Peyer's patch (tissue), 4 donors: ENCODE measurements around the gene LINGO4. TPM values are rescaled to one million over a fixed set of nuclear protein-coding genes. Genes with fewer than 3 reads are reported as not detected.
A peak's percentile ranks its signal among the peaks of the same experiment; 100 is the strongest.

Experiments
- DNase-seq, 3 donors: peaks; one replicate each; pipeline ENCODE4 v3.0.0-alpha.2; 2017 to 2019
- H3K27ac ChIP-seq, 4 donors: fragments of 200-600 bp; sonication (generic); one replicate each; pipeline ENCODE4 v1.5.1; 2016 to 2019
- H3K27me3 ChIP-seq, 2 donors: fragments of 200-600 bp; sonication (generic); one replicate each; pipeline ENCODE4 v1.5.1; 2019
- H3K36me3 ChIP-seq, 3 donors: fragments of 200-600 bp; sonication (generic); one replicate each; pipeline ENCODE4 v1.5.1; 2016 to 2019
- H3K4me1 ChIP-seq, 4 donors: fragments of 200-600 bp; sonication (generic); one replicate each; pipeline ENCODE4 v1.5.1; 2016 to 2019
- H3K4me3 ChIP-seq, 4 donors: fragments of 200-600 bp; sonication (generic); 1 replicate in 3 of 4; 2 replicates in 1 of 4; pipeline ENCODE4 v1.5.1; 2016 to 2019; ENCODE audit warnings: mild to moderate bottlenecking in 1 of 4
- H3K9me3 ChIP-seq, 4 donors: fragments of 200-600 bp; sonication (generic); one replicate each; pipeline ENCODE4 v1.5.1; 2016 to 2019; ENCODE audit warnings: mild to moderate bottlenecking in 1 of 4
- CTCF ChIP-seq, 6 experiments: fragments of 450-650 bp in 4 of 6; fragments of 200-600 bp in 2 of 6; sonication (generic) in 1 of 6; IDR thresholded peaks; one replicate each; pipeline ENCODE4 v1.5.1; 2017 to 2019; ENCODE audit warnings: antibody characterized with exemption in 6 of 6, mild to moderate bottlenecking in 3 of 6, moderate library complexity in 1 of 6
- POLR2A ChIP-seq, 2 donors: fragments of 450-650 bp; IDR thresholded peaks; one replicate each; pipeline ENCODE4 v1.5.1; 2017; ENCODE audit warnings: antibody characterized with exemption in 2 of 2, mild to moderate bottlenecking in 2 of 2, moderate library complexity in 2 of 2
- total RNA-seq, 4 donors: library from RNA; depleted of rRNA; stranded (reverse); fragments of >200 nt; gene quantifications; one replicate each; pipeline ENCODE4 v1.1.0, GENCODE V29; 2016

LINGO4 gene
- total RNA-seq, 4 donors from 2014 or later, result 1.0 to 1.3 (median 1.1) TPM; not detected in 1

DNA sequence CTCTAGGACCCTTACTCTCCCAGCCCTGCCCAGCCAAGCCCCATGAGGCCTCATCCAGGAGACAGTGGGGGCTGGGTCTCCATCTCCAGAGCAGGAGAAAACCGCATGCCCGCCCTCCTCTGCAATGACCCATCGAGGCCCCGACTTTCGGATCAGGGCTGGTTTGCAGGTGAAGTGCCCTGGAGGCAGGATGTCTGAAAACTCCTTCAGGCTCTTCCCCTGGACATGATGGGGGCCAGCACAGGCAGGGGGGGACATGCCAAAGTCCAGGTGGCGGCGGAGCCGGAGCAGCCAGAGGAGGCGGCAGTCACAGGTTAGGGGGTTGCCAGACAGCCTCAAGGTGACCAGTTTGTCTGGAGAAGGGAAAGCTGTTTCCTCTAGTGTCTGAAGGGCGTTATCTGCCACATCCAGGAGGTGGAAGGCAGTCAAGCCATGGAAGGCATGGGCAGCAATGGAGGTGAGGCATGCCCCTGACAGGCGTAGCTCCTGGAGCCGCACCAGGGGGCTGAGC, 3.9 kb downstream of the LINGO4 start:
- Histone ChIP-seq H3K4me3 (no peak overlapping the region), H3K27ac (no peak overlapping the region), H3K9me3 (no peaks in the 10 kb centered on the region), H3K36me3 (no peaks in the 10 kb centered on the region), H3K27me3 (no peaks in the 10 kb centered on the region), H3K4me1 (no peaks in the 10 kb centered on the region)
- DNase-seq, result no peak
- no peak for TF ChIP-seq POLR2A (IDR thresholded peaks at IDR 0.05)
- no peak for TF ChIP-seq CTCF (IDR thresholded peaks at IDR 0.05)

- TF ChIP-seq POLR2A (IDR thresholded peaks at IDR 0.05) (no peak), CTCF (IDR thresholded peaks at IDR 0.05) (no peak)
- H3K9me3 ChIP-seq, result no peaks in the 10 kb centered on the region
- no peak for DNase-seq
- H3K27ac ChIP-seq, result no peak overlapping the region
- H3K27me3 ChIP-seq, result no peaks in the 10 kb centered on the region
- no peaks in the 10 kb centered on the region for H3K4me1 ChIP-seq
- no peak overlapping the region for H3K4me3 ChIP-seq
- H3K36me3 ChIP-seq, result no peaks in the 10 kb centered on the region
Measured at GRCh38 chr1:151800830-151801229, 4.4 kb downstream of the LINGO4 start.

DNA sequence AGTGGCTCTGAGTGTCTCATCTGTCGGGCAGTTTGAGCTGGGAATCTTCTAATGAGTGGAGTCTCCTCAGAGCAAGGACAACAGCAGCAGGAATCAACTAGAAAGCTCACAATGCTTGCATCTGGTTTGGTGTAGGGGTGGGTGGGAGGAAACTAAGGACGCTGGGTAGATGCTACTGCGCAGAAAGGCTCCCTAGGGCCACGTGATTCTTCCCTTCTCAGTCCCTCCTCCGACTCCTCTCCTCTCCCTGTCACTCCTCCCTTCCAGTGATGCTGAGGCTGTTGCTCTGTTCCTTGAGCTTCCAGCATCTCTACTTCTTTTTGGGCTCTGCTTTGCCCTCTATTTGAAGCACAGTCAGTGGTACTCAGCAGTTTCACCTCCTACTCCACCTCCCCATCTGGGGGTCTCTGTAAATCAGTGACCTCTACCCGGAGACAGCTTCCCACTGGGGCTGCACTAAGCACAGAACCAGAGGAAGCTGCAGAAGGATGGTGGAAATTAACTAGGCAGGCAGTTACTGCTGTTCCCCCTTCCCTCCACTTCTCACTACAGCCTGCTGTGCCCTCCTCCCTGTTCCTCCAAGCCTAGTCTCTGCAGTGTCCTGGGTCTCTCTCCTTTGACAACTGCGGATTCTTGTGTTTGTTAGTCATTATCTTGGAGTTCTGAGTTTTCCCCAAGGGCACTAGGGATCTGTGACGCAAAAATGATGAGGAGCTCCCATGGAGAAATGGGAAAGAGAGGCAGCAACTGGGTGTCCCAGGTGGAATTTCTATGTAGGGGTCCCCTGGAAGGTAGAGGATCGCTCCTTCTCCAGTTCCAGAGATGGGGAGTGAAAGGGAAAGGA, 5.8 kb downstream of the LINGO4 start:
- no peak for DNase-seq
- Histone ChIP-seq H3K27ac (no peak overlapping the region), H3K4me3 (no peak overlapping the region), H3K4me1 (no peaks in the 10 kb centered on the region), H3K36me3 (no peaks in the 10 kb centered on the region), H3K9me3 (no peaks in the 10 kb centered on the region), H3K27me3 (no peaks in the 10 kb centered on the region)
- TF ChIP-seq POLR2A (IDR thresholded peaks at IDR 0.05), result no peak
- TF ChIP-seq CTCF (IDR thresholded peaks at IDR 0.05), result no peak

DNA sequence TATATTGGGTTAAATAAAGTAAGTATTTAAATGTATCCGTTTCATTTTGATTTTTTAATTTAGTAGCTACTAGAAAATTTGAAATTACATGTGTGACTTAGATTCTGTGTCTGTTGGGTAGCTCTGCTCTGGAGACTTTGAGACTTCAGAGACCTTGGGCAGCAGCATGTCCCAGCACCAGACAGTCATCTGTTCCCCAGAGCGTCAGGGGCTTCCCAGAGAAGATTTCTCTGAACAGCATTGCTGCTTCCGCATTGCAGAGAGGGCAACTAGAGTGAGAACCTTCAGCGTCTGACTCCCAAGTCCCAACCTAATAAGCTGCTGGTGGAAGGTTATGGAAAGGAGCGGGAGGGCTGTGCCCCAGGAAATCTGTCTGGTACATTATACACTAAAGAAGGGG, 6.6 kb downstream of the LINGO4 start:
- Histone ChIP-seq H3K27ac (no peak overlapping the region), H3K9me3 (no peaks in the 10 kb centered on the region), H3K27me3 (no peaks in the 10 kb centered on the region), H3K36me3 (no peaks in the 10 kb centered on the region), H3K4me1 (no peaks in the 10 kb centered on the region), H3K4me3 (no peak overlapping the region)
- TF ChIP-seq POLR2A (IDR thresholded peaks at IDR 0.05), result no peak
- no peak for TF ChIP-seq CTCF (IDR thresholded peaks at IDR 0.05)
- DNase-seq, result no peak

- Histone ChIP-seq H3K4me3 (peak overlapping the region; percentile 71 to 75 (median 74)), H3K36me3 (no peaks in the 10 kb centered on the region), H3K4me1 (peaks cover 0 to 9% (median 0%) of the 10 kb centered on the region in 4 donors), H3K9me3 (no peaks in the 10 kb centered on the region), H3K27me3 (no peaks in the 10 kb centered on the region), H3K27ac (peak overlapping the region; percentile 29 to 75 (median 44))
- TF ChIP-seq POLR2A (IDR thresholded peaks at IDR 0.05) (no peak), CTCF (IDR thresholded peaks at IDR 0.05) (no peak)
- no peak for DNase-seq
Measured at GRCh38 chr1:151790940-151791651, 14.1 kb downstream of the LINGO4 start.
